H1 (cell line): ENCODE results near the gene PPM1D. TPM values are rescaled to one million over a fixed set of nuclear protein-coding genes. Genes with fewer than 3 reads are reported as not detected.

Source experiments
- CTCF ChIA-PET: fragments of 300-600 bp; sonication (Branson Sonifier 250); formaldehyde crosslinking; loops from one replicate; lab custom pipeline; 2021; ENCODE audit not compliant: partially characterized antibody; lab: Charles Lee
- POLR2A ChIA-PET: fragments of 300-600 bp; sonication (Branson Sonifier 250); formaldehyde crosslinking; loops from one replicate; lab custom pipeline; 2021; ENCODE audit warnings: inconsistent platforms; ENCODE audit not compliant: partially characterized antibody; lab: Charles Lee
- DNase-seq, 2 experiments: peaks; one replicate each; pipeline versions ENCODE4 v3.0.0 to v3.0.0-alpha.2; 2010 to 2022; ENCODE audit warnings: low spot score in 2 of 2, low read depth in 1 of 2, mixed read lengths in 1 of 2
- FAIRE-seq: peaks from 2 replicates; lab custom pipeline; 2011; peaks lifted over from hg19 to GRCh38; lab: Jason Lieb, UNC
- H2AFZ ChIP-seq: 2 replicates; pipeline ENCODE4 v1.8.1; 2012; ENCODE audit warnings: low read length, inconsistent platforms
- H2AK5ac ChIP-seq: 2 replicates; pipeline ENCODE4 v1.6.1; 2013; ENCODE audit warnings: low read depth, low read length
- H2BK120ac ChIP-seq: replicated peaks from 2 replicates; pipeline ENCODE3; 2013; ENCODE audit warnings: low read depth, low read length, inconsistent platforms
- H2BK12ac ChIP-seq: 2 replicates; pipeline ENCODE4 v1.6.1; 2013; ENCODE audit warnings: low read depth, low read length
- H2BK15ac ChIP-seq: 2 replicates; pipeline ENCODE4 v1.6.1; 2013; ENCODE audit warnings: low read length
- H2BK20ac ChIP-seq: 2 replicates; pipeline ENCODE4 v1.6.1; 2013; ENCODE audit warnings: low read length
- H2BK5ac ChIP-seq: 2 replicates; pipeline ENCODE4 v1.6.1; 2013; ENCODE audit warnings: low read depth, low read length
- H3K14ac ChIP-seq: 2 replicates; pipeline ENCODE4 v1.6.1; 2013; ENCODE audit warnings: inconsistent platforms; ENCODE audit not compliant: insufficient read length
- H3K18ac ChIP-seq: 2 replicates; pipeline ENCODE4 v1.6.1; 2013; ENCODE audit warnings: low read length; ENCODE audit errors: extremely low read depth
- H3K23ac ChIP-seq: 2 replicates; pipeline ENCODE4 v1.6.1; 2013; ENCODE audit warnings: inconsistent platforms; ENCODE audit not compliant: insufficient read length
- H3K23me2 ChIP-seq: 2 replicates; pipeline ENCODE4 v1.6.1; 2013; ENCODE audit warnings: low read depth, low read length
- H3K27ac ChIP-seq: 2 replicates; pipeline ENCODE4 v1.6.1; 2011; ENCODE audit warnings: low read depth, low read length, inconsistent platforms
- H3K27me3 ChIP-seq, 4 experiments: replicated peaks in 1 of 4; 1 replicate in 1 of 4; 2 replicates in 3 of 4; pipeline versions ENCODE4 v1.6.1 to v1.8.1; 2011 to 2013; ENCODE audit warnings: low read length in 3 of 4, mild to moderate bottlenecking in 3 of 4, inconsistent platforms in 2 of 4, mixed read lengths in 2 of 4, moderate library complexity in 1 of 4; ENCODE audit not compliant: control insufficient read depth in 3 of 4, insufficient read depth in 3 of 4; ENCODE audit errors: extremely low read depth in 1 of 4
- H3K36me3 ChIP-seq, 4 experiments: 2 replicates each; pipeline versions ENCODE4 v1.6.1 to v1.8.1; 2011 to 2013; ENCODE audit warnings: mild to moderate bottlenecking in 4 of 4, low read length in 3 of 4, moderate library complexity in 2 of 4, control low read depth in 1 of 4, inconsistent platforms in 1 of 4; ENCODE audit not compliant: insufficient read depth in 4 of 4, control insufficient read depth in 2 of 4
- H3K4ac ChIP-seq: replicated peaks from 2 replicates; pipeline ENCODE3; 2013; ENCODE audit warnings: low read length, low read depth, mixed read lengths, inconsistent platforms; ENCODE audit not compliant: insufficient read length
- H3K4me1 ChIP-seq, 4 experiments: replicated peaks in 1 of 4; 1 replicate in 1 of 4; 2 replicates in 3 of 4; pipeline versions ENCODE4 v1.6.1 to v1.8.1; 2011 to 2013; ENCODE audit warnings: low read length in 3 of 4, inconsistent platforms in 2 of 4, mixed read lengths in 1 of 4; ENCODE audit not compliant: insufficient read depth in 4 of 4, control insufficient read depth in 3 of 4
- H3K4me2 ChIP-seq, 2 experiments: 2 replicates each; pipeline versions ENCODE4 v1.6.1 to v1.8.1; 2011 to 2013; ENCODE audit warnings: low read depth in 2 of 2, low read length in 2 of 2, control low read depth in 1 of 2, inconsistent platforms in 1 of 2, mild to moderate bottlenecking in 1 of 2; ENCODE audit not compliant: insufficient read depth in 1 of 2
- H3K4me3 ChIP-seq, 4 experiments: fragments of 200-600, 300-600 bp in 1 of 4; sonication (generic), shearing (Covaris generic), sonication (Bioruptor Twin) in 1 of 4; 2 replicates each; pipeline versions ENCODE4 v1.5.1 to v1.8.1; 2011 to 2016; ENCODE audit warnings: low read length in 4 of 4, low read depth in 3 of 4, control low read depth in 2 of 4, inconsistent platforms in 2 of 4, mild to moderate bottlenecking in 2 of 4, mixed read lengths in 1 of 4, moderate library complexity in 1 of 4; ENCODE audit not compliant: insufficient read depth in 2 of 4; ENCODE audit errors: extremely low read depth in 1 of 4
- H3K56ac ChIP-seq: replicated peaks from 2 replicates; pipeline ENCODE3; 2013; ENCODE audit warnings: low read depth, mild to moderate bottlenecking, mixed read lengths, low read length, inconsistent platforms; ENCODE audit not compliant: insufficient read length
- H3K79me1 ChIP-seq: 2 replicates; pipeline ENCODE4 v1.6.1; 2013; ENCODE audit warnings: low read depth, low read length, control low read depth
- H3K79me2 ChIP-seq, 2 experiments: 2 replicates each; pipeline versions ENCODE4 v1.6.1 to v1.8.1; 2012 to 2013; ENCODE audit warnings: low read length in 2 of 2, mild to moderate bottlenecking in 2 of 2, inconsistent platforms in 1 of 2; ENCODE audit not compliant: insufficient read depth in 2 of 2, control insufficient read depth in 1 of 2
- H3K9ac ChIP-seq, 4 experiments: replicated peaks in 1 of 4; 1 replicate in 1 of 4; 2 replicates in 3 of 4; pipeline versions ENCODE4 v1.6.1 to v1.8.1; 2011 to 2013; ENCODE audit warnings: low read depth in 3 of 4, low read length in 3 of 4, control low read depth in 2 of 4, mild to moderate bottlenecking in 2 of 4, moderate library complexity in 2 of 4, inconsistent platforms in 1 of 4; ENCODE audit errors: extremely low read depth in 1 of 4
- H3K9me3 ChIP-seq, 2 experiments: 2 replicates each; pipeline versions ENCODE4 v1.6.1 to v1.8.1; 2012 to 2013; ENCODE audit warnings: mild to moderate bottlenecking in 2 of 2, moderate library complexity in 2 of 2, control low read depth in 1 of 2, inconsistent platforms in 1 of 2, low read depth in 1 of 2, low read length in 1 of 2, mixed read lengths in 1 of 2; ENCODE audit not compliant: insufficient read depth in 2 of 2
- H4K20me1 ChIP-seq, 2 experiments: replicated peaks in 1 of 2; 2 replicates each; pipeline versions ENCODE3 to v1.8.1; 2011 to 2013; ENCODE audit warnings: inconsistent platforms in 2 of 2, low read length in 2 of 2, mild to moderate bottlenecking in 1 of 2; ENCODE audit not compliant: insufficient read depth in 2 of 2, control insufficient read depth in 1 of 2
- H4K5ac ChIP-seq: 2 replicates; pipeline ENCODE4 v1.6.1; 2013; ENCODE audit warnings: low read length, low read depth, mixed read lengths, inconsistent platforms; ENCODE audit not compliant: insufficient read length
- H4K8ac ChIP-seq: 2 replicates; pipeline ENCODE4 v1.8.0; 2013; ENCODE audit warnings: mild to moderate bottlenecking, moderate library complexity, low read length, inconsistent platforms; ENCODE audit not compliant: insufficient read depth; ENCODE audit errors: extremely low read depth
- H4K91ac ChIP-seq: replicated peaks from 2 replicates; pipeline ENCODE3; 2013; ENCODE audit warnings: low read length, mixed read lengths, inconsistent platforms; ENCODE audit not compliant: insufficient read length
- CBX5 ChIP-seq: fragments of 300-800, 300-1000 bp; sonication (generic); IDR thresholded peaks from 2 replicates; pipeline ENCODE4 v1.7.1; 2016; ENCODE audit warnings: antibody characterized with exemption, low read length, low read depth
- NANOG ChIP-seq: IDR thresholded peaks from 2 replicates; pipeline ENCODE4 v1.6.1; 2011; ENCODE audit warnings: low read length, low read depth, mild to moderate bottlenecking, inconsistent platforms; ENCODE audit not compliant: insufficient read depth, poor library complexity, severe bottlenecking
- SIN3A ChIP-seq, 2 experiments: IDR thresholded peaks in 1 of 2; conservative IDR thresholded peaks in 1 of 2; 2 replicates each; pipeline ENCODE4 v1.6.1; 2011 to 2012; ENCODE audit warnings: low read length in 2 of 2, improper control_type of control experiment in 1 of 2, low read depth in 1 of 2, mild to moderate bottlenecking in 1 of 2
- TAF1 ChIP-seq: IDR thresholded peaks from 2 replicates; pipeline ENCODE4 v1.6.1; 2011; ENCODE audit warnings: mild to moderate bottlenecking, low read depth, low read length
- WGBS, 2 experiments: shearing (Covaris generic) in 1 of 2; methylation state at CpG; one replicate each; pipeline versions ENCODE4 v1.1.6 to v1.1.7; 2013 to 2015; ENCODE audit warnings: low lambda C conversion rate in 2 of 2, mixed read lengths in 2 of 2, inconsistent platforms in 1 of 2, low coverage in 1 of 2, missing lambda C conversion rate in 1 of 2; ENCODE audit not compliant: insufficient replicate concordance in 2 of 2, insufficient coverage in 1 of 2, insufficient read length in 1 of 2; ENCODE audit errors: extremely low coverage in 1 of 2, missing lambda C conversion rate in 1 of 2; 5-methylcytosine and 5-hydroxymethylcytosine counted together
- polyA plus RNA-seq, 7 experiments: library from polyadenylated mRNA; depleted of rRNA in 3 of 7; stranded (reverse) in 5 of 7; unstranded in 2 of 7; fragments of >200 nt in 5 of 7; fragments of 200-250 nt in 2 of 7; gene quantifications; 1 replicate in 5 of 7; 2 replicates in 1 of 7; 4 replicates in 1 of 7; pipeline versions ENCODE4 v1.2.1 to v1.2.3, GENCODE V29; 2011 to 2013; ENCODE audit warnings: missing spikeins in 2 of 7, mixed read lengths in 2 of 7
- total RNA-seq: library from RNA; stranded (reverse); fragmentation: NEBNext Ultra II Directional; extraction: Animal tissue kit (Norgen Biotek cat#: 25700); gene quantifications from 2 replicates; pipeline ENCODE4 v1.2.1, GENCODE V29; 2021

Gene PPM1D
- total and polyA plus RNA-seq, 2 of the 8 experiments (the other 6 are each of a cell fraction or from before 2014, with no cell fraction given) = 5.0 to 16.7 TPM

DNA sequence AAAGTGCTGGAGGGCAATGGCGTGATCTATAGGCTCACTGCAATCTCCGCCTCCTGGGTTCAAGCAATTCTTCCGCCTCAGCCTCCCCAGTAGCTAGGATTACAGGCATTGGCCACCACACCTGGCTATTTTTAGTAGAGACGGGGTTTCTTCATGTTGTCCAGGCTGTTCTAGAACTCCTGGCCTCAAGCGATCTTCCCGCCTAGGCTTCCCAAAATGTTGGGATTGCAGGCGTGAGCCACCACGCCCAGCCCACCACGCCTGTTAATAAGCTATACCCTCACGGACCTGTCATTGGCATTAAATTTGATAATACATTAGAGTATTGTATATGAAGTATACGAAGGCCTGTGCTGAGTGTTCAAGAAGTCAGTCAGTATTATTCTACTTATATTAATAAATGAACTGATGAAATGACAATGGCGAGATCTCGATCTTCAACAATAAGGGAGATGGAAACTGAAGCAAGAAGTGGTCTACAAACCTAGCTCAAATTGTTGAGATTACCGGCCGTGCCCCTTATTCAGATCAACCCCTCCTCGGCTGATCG is 76.8 kb downstream of the PPM1D start:
- H2BK15ac ChIP-seq = no peak overlapping the region
- no peak overlapping the region; the same call in 1 of the 2 replicates for H2BK5ac ChIP-seq
- 31% methylated on average over 17 of the region's 17 CpGs; no CpG with 5 or more reads in 1 of the 2 experiments for WGBS, 2 experiments
- no peaks in the 10 kb centered on the region for H3K79me2 ChIP-seq
- H3K27ac ChIP-seq = no peak overlapping the region
- H3K27me3 ChIP-seq = no peaks in the 10 kb centered on the region
- no peak overlapping the region for H4K5ac ChIP-seq
- POLR2A ChIA-PET = interaction anchor here (1.1 to 1.2 kb wide), 2 partner anchors 9 to 77 kb away, joined by 3 to 13 read pairs; partner anchors contain the start of gene PPM1D
- peak overlapping the region; percentile 81 to 84 for H3K4me2 ChIP-seq
- CTCF ChIA-PET = interaction anchor here (0.7 to 1.2 kb wide), 3 partner anchors 10 to 36 kb away, joined by 3 to 4 read pairs (median 3); no protein-coding TSS in a partner anchor
- no peaks in the 10 kb centered on the region for H4K20me1 ChIP-seq
- no peaks in the 10 kb centered on the region for H3K36me3 ChIP-seq
- TF ChIP-seq TAF1 (peak; percentile 25; the same call in 1 of the 2 replicates), CBX5 (no peak), SIN3A (conservative IDR thresholded peaks at IDR 0.05 in 1 of 2, IDR thresholded peaks at IDR 0.05 in 1 of 2; ENCODE audit: low read depth in 1 of 2, low read length in 2 of 2) (no peak), NANOG (no peak)
- no peak overlapping the region for H4K91ac ChIP-seq
- H2BK20ac ChIP-seq = no peak overlapping the region
- H3K4me3 ChIP-seq = peak overlapping the region; percentile 67 to 96 (median 80); a peak in 7 of 8 replicates
- no peaks in the 10 kb centered on the region for H3K9me3 ChIP-seq
- DNase-seq = no peak
- H3K23me2 ChIP-seq = no peaks in the 10 kb centered on the region; the same call in 1 of the 2 replicates
- no peak overlapping the region for H2BK12ac ChIP-seq
- FAIRE-seq = no peak
- no peak overlapping the region for H2BK120ac ChIP-seq
- H3K79me1 ChIP-seq = no peaks in the 10 kb centered on the region
- H3K56ac ChIP-seq = no peak overlapping the region
- H3K23ac ChIP-seq = no peak overlapping the region
- H4K8ac ChIP-seq = no peak overlapping the region
- H2AK5ac ChIP-seq = no peak overlapping the region
- H2AFZ ChIP-seq = peak overlapping the region; percentile 30
- H3K18ac ChIP-seq = no peak overlapping the region
- H3K4ac ChIP-seq = no peak overlapping the region
- H3K9ac ChIP-seq = peak overlapping the region in 3 of 4 experiments; percentile 17 to 57 (median 41); a peak in 3 of 7 replicates
- H3K4me1 ChIP-seq = peaks cover 0 to 2% (median 0%) of the 10 kb centered on the region in 4 experiments; a peak in 4 of 7 replicates
- H3K14ac ChIP-seq = no peak overlapping the region
